GM18951 (cell line): ENCODE data around the gene COL26A1.

ENCODE experiments used
- POLR2A ChIP-seq: IDR thresholded peaks from 4 replicates; pipeline ENCODE4 v1.6.1; 2011; ENCODE audit warnings: mild to moderate bottlenecking; ENCODE audit not compliant: insufficient read length, insufficient read depth; ENCODE audit errors: extremely low read depth
- in situ Hi-C: fragments of 300-500 bp; cut with MboI; formaldehyde crosslinking; loops from one replicate; pipeline ENCODE4 v1.12.0; 2022; ENCODE audit warnings: low sequenced_read_pairs, mixed read lengths, inconsistent platforms; ENCODE audit not compliant: unreplicated experiment

COL26A1 gene

DNA sequence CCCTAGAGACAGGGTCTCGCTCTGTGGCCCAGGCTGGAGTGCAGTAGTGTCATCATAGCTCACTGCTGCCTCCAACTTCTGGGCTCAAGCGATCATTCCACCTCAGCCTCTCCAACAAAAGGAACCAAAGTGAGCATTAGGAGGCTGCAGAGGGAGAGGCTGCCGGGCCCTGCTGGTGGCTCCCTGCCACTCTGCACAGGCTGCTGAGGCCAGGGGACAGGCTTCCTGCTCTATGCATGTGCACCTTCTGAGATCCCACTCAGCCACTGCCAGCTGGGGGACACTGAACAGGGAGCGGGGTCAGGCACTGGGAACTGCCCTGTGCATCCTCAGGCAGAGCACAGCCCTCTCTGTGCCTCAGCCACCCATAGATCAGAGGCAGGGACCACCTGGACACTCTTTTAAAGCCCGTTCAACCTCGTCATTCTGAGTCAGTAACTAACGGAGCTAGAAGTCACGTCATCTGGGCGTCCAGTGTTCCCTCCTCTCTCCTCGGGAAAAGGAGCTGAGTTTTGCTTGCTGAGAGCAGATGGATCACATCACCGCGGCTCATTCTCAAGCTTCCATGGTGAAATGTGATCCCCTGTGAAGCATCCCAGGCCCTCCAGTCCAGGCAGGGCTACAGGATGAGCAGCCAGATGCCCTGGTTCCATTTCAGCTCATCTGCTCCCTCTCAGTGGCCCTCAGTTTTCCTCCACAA, 156.8 kb downstream of the COL26A1 start:
- no peak for TF ChIP-seq POLR2A
- in situ Hi-C loops = no loop called here

DNA sequence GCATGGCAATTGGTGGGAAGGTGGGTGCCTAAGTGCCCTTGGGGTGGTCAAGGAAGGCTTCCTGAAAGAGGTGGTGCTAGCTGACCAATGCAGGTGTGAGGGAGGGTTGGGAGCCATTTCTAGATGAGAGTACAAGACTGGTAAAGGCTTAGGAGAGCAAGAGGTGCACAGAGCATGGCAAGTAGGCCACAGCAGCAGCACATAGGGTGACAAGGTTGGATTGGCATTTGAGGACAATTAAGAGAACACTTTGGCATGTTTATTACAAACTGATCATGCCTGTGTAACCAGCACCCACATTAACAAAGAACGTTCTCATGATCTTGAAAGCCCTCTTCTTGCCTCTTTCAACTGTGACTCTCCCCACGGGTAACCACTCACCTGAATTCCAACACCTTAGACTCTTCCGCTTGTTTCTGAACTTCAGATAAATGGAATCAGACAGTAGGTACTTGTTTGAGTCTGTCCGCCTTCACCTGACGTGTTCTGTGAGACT, 158.8 kb downstream of the COL26A1 start:
- in situ Hi-C loops = no loop called here

DNA sequence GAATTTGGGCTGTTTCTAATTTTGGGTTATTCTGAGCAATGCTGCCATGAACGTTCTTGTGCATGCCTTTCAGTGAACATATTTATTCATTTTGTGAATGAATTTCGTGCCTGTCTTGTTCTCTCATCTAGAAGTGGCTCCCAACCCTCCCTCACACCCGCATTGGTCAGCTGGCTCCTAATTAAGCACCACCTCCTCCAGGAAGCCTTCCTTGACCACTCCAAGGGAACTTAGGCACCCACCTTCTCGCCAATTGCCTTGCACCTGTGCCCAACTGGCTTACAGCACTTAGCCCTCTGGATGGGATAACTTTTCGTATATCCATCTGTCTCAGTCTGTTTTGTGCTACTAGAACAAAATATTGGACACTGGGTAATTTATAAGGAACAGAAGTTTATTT, 159.3 kb downstream of the COL26A1 start:
- TF ChIP-seq POLR2A = no peak
- in situ Hi-C loops = no loop called here

More for the DNA sequence above, 158.8 kb downstream of the COL26A1 start:
- no peak for TF ChIP-seq POLR2A

DNA sequence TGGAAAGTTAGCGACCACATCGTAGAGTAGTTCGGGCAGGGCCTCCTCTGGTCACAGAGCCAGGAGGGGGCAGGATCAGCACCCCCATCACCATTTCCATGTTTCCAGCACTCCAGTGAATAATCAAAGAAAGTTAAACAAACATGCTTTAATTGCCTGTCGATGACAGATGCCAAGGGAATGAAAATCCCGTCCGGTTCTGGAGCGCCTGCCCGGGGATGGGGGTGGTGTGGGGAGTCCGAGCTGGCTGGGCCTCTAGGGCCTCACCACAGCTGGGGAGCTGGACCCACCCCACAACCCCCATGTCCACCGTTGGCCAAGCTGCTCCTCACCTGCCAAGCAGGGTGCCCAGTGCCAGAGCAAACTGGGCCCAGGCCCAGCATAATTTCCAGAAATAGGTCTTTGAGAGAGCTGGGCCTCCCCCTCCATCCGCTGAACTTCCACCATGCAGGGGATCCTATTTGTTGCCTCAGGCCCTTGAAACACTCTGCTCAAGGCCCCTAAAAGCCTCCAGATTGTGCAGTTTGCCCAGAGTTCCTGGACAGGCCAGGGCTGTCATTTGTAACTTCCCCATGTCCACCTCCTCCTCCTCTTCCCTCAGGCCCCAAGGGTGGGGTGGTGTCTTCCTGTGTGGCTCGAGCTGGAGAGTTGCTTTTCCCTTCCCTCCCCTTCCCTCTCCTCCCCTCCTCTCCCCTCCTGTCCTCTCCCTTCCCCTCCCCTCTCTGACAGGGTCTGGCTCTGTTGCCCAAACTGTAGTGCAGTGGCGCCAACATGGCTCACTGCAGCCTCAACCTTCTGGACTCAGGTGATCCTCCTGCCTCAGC, 165.4 kb downstream of the COL26A1 start:
- in situ Hi-C loops = no loop called here
- no peak for TF ChIP-seq POLR2A

DNA sequence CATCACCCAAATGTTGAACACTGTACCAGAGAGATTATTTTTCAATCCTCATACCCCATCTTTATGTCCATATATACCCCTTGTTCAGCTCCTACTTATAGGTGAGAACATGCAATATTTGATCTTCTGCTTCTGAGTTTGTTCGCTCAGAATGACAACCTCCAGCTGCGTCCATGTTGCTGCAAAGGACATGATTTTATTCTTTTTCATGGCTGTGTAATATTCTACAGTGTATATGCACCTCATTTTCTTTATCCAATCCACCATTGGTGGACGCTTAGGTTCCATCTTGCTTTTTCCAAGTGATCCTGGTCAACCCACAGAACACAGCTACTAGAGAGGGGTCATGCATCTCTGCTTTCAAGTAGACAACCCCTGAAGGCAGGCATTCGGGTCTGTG, 166.9 kb downstream of the COL26A1 start:
- TF ChIP-seq POLR2A = no peak
- in situ Hi-C loops = no loop called here

DNA sequence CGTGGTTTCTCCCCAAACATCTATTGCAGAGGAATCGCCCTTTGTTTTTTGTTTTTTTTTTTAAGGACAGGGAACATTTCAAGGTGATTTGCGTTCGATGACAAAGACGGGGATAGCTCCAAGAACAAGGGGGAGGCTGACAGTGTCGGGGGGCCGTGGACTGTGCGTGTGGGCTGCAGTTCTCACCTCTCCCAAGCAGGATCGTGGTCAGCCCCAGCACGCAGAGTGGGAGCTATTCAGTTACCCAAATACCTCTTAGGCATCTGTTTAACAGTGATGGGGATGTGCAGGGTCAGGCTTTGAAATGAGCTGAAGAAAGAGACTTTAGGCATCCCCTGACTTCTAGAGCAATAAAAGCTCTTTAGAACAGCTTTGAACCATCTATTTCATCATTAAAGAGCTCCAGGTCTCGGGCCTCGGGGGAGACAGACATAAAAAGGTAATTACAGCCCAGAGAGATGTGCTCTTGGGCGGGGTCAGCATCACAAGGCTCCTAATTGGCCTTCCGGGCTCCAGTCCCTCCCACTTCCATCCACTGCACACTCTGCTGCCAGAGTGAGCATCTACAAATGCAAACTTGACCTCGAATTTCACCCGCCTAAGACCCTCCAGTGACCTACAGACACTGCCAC, 169.2 kb downstream of the COL26A1 start:
- in situ Hi-C loops = no loop called here
- no peak for TF ChIP-seq POLR2A

DNA sequence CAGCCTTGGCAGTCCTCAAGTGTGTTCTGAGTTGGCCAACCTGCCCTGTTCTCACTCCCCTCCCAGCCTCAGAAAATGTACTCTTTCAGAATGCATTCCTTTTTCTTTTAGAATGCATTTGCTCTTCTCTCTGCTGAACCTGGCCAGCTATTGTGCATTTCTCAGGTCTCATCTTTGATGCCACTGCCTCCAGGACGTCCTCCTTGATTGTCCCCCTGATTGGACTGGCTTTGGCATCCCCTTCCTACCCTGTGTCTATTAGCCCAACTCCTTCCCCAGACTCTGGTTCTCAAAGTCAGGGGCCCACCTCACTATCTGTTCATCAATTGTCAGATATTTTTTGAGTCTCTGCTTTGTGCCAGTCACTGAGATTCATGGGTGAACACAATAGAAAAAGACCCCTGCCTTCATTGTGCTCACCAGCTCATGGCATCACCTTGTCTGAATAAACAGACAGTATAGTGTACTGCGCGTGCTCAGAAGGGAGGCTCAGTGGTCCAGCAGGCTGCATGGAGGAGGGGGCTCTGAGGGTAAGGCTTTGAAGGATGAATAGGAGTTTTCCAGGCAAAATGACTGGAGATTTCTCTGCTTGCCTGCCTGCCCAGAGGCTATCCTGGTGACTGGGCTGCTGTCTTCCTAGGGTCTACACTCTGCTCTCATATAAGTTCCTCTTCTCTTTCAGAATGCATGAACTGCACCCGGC, 169.9 kb downstream of the COL26A1 start:
- in situ Hi-C loops = no loop called here
- TF ChIP-seq POLR2A = no peak

DNA sequence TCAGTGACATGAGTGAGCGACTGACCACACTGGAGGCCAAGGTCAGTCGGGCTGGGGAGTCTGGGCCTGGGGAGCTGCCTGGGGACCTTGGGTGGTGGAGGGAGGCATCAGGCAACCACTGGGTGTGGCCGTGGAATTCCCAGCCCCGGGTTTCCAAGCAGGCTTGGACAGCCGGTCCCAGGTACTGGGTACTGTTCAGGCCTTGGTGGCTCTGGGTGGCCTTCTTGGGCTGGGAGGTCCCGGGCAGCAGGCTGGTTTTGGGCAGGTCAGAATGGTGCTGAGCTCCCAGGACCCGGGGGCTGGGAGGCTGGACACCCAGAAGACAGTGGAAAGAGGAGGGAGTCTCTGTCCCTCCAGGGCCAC, 170.4 kb downstream of the COL26A1 start:
- in situ Hi-C loops = no loop called here
- no peak for TF ChIP-seq POLR2A

DNA sequence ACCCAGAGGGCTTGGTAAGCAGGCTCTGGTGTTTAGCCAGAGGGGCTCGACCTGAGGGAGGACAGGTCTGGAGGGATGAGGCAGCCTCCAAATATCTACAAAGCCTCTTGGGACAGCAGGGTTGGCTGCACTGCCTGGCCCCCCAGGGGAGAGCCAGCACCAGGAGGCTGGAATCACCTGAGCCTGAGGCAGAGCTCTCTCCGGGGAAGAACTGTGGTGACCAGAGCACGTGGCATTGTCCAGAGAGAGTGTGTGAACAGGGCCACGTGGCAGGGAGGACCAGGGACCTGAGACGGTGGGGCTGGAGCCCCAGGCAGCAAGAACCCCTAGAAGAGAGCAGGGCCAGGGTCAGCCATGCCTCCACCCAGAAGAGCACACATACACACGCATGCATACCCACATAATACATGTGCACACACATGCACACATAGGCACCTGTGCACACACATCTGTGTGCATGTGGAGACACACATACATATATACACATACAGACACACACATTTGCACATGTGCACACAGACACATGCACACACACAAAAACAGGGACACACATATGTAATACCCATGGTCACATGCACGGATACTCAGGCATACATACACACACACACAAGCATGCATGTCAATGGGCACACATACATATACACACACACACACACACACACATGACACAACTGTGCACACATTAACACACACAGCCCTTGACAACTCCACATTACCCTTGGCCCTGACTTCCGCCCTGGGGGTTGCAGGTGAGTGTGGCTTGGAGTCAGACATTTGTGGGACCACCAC, 171.5 kb downstream of the COL26A1 start:
- TF ChIP-seq POLR2A = no peak
- in situ Hi-C loops = no loop called here

DNA sequence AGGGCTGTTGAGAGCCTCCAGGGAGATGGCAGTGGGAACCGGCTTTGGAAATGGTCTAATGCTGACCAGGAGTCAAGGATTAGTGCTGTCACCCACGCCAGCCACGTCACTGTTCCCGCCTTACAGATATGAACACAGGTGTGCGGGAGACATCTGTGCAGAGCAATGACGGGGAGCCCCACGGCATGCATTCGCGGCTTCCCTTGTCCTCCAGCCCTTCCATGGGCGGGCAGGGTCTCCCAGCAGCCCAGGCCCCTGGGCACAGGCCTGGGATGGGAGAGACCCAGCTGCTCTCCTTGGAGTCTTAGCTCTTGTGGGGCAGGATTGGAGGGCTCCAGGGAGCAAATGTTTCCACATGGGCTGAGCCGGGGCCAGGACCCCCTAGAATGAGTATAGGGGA, 172.2 kb downstream of the COL26A1 start:
- in situ Hi-C loops = no loop called here
- no peak for TF ChIP-seq POLR2A

DNA sequence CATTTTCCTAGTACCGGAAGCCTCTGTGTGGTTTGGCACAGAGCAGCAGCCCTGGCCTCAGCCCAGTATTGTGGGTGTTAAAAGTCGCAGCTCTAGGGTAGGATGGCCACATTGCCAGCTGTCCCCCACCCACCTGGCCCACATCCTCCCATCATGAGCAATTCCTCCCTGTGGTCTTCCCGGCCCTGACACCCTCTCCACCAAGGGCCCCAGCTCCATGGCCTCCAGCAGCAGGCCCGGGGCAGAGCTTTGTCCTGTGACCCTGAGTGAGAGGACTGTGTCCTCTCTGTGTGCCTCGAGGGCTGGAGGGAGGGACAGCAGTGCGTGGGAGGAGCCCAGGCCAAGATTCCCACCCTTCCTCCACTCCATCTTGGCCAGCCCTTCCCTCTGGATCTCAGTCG, 172.7 kb downstream of the COL26A1 start:
- no peak for TF ChIP-seq POLR2A
- in situ Hi-C loops = no loop called here

DNA sequence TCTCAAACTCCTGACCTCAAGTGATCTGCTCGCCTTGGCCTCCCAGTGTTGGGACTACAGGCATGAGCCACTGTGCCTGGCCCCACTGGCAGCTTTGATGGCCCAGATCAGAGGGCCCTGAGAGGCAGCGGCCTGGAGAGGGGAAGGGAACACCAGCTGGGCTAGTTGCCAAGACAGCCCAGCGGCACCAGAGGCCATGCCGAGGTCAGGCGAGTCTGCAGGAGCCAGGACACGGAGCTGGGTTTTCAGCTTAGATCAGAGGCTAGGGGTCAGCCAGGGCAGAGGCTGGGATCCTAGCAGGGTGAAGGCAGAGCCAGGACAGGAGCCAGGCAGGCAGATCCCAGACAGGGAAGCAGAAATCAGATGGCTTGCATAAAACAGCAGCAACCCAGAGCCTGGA, 173.6 kb downstream of the COL26A1 start:
- in situ Hi-C loops = no loop called here
- TF ChIP-seq POLR2A = no peak

DNA sequence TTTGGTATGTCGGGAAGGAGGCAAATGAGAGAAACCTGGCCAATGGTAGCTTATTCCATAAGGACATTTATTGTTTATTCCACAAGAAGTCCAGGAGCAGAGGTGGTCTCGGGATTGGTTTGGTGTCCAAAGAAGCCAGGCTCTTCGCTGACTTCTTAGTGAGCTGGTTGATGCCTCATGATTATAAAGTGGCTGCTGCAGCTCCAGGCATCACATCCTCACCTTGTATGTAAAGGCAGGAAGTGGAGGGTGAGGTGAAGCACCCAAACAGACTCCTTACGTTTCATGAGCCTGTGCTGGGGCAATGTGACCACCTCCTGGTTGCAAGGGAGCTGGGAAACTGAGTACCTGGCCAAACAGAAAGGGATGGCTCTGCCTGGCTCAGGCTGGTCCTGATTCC, 174.0 kb downstream of the COL26A1 start:
- in situ Hi-C loops = no loop called here
- no peak for TF ChIP-seq POLR2A

DNA sequence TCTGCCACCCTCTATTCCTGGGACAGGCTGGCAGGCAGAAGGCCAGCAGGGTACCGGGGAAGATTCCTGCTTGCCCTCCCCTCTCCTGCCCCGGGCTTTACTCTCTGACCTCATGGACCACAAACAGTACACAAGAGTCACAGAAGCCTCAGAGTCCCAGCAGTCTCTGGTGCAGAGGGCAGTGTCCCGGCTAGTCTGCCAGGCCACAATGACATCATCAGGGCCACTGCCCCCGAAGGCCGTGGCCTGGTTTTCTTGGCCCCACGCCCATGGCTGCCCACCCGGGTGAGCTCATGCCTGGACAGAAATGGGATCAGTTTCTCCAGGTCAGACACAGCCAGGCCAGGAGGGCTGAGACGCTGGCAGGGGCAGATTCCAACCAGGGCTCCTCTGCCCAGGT, 174.5 kb downstream of the COL26A1 start:
- in situ Hi-C loops = no loop called here

More for the DNA sequence above, 174.5 kb downstream of the COL26A1 start:
- no peak for TF ChIP-seq POLR2A
